22Rv1 (cell line): ENCODE measurements around the gene TMEM255B.

ENCODE experiments used
- H3K27ac ChIP-seq: fragments of 450-650 bp; 2 replicates; pipeline ENCODE4 v1.5.1; 2017
- CTCF ChIP-seq: fragments of 450-650 bp; IDR thresholded peaks from 2 replicates; pipeline ENCODE4 v1.5.1; 2017; ENCODE audit warnings: mild to moderate bottlenecking
- ZFX ChIP-seq: fragments of 450-650 bp; IDR thresholded peaks from 2 replicates; pipeline ENCODE4 v1.6.1; 2017; ENCODE audit warnings: antibody characterized with exemption, borderline replicate concordance

TMEM255B gene

DNA sequence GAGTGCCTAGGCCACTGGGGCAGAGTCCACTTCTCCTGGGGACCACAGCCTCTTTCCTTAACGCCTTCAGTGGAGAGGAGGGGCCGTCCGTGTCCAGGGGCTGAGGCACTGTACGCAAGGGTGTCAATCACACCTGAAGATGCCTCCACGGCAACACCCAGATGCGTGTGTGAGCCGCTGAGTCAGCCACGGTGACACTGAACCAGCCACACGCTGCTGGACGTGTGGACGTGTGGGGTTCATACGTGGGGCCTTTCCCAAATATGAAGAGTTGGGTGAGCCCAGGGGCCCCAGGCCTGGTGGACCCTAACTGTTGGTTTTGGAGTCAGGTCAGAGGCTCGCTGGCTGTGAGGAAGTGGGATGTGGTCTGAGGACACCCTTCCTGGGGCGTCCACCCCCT, 51.6 kb downstream of the TMEM255B start:
- H3K27ac ChIP-seq, result no peak overlapping the region
- no peak for TF ChIP-seq CTCF
- no peak for TF ChIP-seq ZFX

DNA sequence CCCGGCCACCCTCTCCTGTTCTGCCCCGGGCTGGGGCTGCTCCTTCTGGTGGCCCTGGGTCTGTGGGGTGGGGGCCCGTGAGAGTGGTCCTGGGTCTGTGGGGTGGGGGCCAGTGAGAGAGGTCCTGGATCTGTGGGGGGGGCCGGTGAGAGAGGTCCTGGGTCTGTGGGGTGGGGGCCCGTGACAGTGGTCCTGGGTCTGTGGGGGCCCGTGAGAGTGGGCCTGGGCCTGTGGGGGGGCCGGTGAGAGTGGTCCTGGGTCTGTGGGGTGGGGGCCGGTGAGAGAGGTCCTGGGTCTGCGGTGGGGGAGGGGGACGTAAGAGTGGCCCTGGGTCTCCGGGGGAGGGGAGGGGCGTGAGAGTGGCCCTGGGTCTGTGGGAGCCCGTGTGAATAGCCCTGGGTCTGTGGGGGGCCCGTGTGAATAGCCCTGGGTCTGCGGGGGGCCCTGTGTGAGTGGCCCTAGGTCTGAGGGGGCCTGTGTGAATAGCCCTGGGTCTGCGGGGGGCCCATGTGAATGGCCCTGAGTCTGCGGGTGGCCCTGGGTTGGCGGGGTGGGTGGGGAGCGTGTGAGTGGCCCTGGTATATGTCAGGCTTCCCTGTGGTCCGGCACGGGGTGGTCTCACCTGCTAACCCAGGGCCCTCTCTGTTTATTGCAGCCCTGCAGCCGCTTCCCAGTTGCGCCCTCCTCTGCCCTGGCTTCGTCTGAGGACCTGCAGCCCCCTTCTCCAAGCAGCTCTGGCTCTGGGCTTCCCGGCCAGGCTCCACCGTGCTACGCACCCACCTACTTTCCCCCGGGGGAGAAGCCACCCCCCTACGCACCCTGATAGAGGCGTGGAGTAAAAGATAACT, 52.3 kb downstream of the TMEM255B start:
- TF ChIP-seq ZFX (no peak), CTCF (no peak)
- H3K27ac ChIP-seq, result no peak overlapping the region

GRCh38 chr13:113812178-113813040, 53.4 kb downstream of the TMEM255B start:
- H3K27ac ChIP-seq, result no peak overlapping the region
- TF ChIP-seq ZFX, result no peak
- no peak for TF ChIP-seq CTCF

- TF ChIP-seq ZFX, result no peak
- no peak for TF ChIP-seq CTCF
- H3K27ac ChIP-seq, result no peak overlapping the region
Measured at GRCh38 chr13:113813070-113813748, 54.2 kb downstream of the TMEM255B start.

DNA sequence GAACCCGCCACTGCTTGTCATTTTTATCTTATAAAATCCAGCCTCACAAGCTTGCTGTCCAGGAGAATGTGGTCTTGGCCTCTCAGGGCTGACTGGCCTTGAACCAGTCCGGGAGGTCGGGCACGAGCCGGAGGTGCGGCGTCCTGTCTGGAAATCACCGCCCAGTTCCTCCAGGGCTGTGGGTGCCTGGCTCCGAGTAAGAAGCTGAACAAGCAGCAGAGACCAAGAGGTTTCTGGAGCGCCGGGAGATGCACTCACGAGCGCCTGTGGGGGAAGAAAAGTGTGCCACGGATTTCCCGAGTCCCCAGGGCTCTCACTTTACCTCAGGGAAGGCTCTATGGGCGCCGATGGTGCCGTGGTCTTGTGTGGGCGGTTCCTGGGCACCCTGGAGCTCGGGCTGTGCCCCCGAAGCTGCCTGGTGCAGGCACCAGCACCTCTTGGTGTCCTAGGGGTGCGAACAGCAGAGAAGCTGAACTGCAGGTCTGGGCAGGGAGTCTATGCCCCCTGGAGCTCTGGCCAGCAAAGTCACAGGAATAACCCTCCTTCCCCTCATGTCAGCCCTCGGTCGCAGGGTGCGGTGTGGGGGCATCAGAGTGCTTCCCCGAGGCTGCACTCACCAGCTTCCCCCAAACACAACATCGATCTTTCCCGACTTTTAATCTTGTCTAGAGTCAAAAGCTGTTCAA, 54.9 kb downstream of the TMEM255B start:
- TF ChIP-seq CTCF (no peak), ZFX (no peak)
- H3K27ac ChIP-seq, result no peak overlapping the region

GRCh38 chr13:113814435-113814821, 55.4 kb downstream of the TMEM255B start:
- TF ChIP-seq CTCF (no peak), ZFX (no peak)
- H3K27ac ChIP-seq, result no peak overlapping the region
